ENCODE data around the gene RNF145.

Gene RNF145

DNA sequence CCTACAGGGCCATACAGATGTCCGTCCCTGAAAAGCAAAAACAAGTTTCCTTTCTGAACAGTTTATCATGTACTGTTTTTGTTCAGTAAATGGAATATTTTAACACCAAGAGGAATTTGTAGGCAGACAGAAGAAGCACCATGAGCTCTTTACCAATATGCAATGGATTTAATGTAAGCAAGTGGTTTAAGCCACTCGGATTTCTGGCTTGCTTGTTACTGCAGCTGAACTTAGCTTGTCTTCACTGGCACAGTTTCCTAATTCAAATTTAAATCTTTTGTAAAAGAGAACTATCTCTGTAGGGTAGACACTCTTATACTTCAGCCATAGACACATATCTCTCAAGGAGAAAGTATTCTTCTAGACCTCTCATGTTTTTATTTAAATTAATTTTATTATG, 96.9 kb downstream of the RNF145 start:
- Mint-ChIP-seq H3K4me3 (no peak overlapping the region), H3K36me3 (ENCODE audit: low read depth) (no peaks in the 10 kb centered on the region), H3K27me3 (ENCODE audit: low read depth) (peaks cover 41% of the 10 kb centered on the region), H3K27ac (no peak overlapping the region), H3K4me1 (peaks cover 2% of the 10 kb centered on the region), H3K9me3 (no peaks in the 10 kb centered on the region)
- no peak for TF ChIP-seq CTCF (IDR thresholded peaks at IDR 0.05; ENCODE audit: unreplicated experiment in 3 of 3)

Measured in nephron (organoid).